GM10266 (cell line): ENCODE data around the gene KCNH2.

Experiments used
- DNase-seq: peaks from one replicate; pipeline ENCODE4 v3.0.0; 2012; ENCODE audit errors: extremely low spot score
- TF ChIP-seq, protein P1 (sequence below): IDR thresholded peaks from 2 replicates; pipeline ENCODE4 v1.5.1; 2012; ENCODE audit warnings: mild to moderate bottlenecking, low read depth; ENCODE audit not compliant: control insufficient read depth, insufficient read depth; ENCODE audit errors: missing control alignments

Gene KCNH2

DNA sequence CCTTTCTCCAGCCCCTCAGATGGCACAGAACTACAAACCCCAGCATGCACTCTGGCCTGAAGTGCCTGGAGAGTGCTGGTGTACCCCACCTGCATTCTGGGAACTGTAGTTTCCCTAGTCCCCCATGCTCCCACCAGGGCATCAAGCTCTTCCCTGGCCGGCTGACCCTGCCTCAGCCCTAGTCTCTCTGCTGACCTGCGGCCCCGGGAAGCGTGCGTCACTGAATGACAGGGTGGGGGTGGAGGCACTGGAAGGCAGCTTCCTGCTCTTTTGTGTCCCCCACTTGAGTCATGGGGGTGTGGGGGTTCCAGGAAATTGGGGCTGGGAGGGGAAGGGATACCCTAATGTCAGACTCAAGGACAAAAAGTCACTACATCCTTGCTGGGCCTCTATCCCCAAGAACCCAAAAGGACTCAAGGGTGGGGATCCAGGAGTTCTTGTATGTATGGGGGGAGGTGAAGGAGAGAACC lies 14.7 kb upstream of the KCNH2 start:
- DNase-seq, result peak; percentile 59
- TF ChIP-seq, protein P1, sequence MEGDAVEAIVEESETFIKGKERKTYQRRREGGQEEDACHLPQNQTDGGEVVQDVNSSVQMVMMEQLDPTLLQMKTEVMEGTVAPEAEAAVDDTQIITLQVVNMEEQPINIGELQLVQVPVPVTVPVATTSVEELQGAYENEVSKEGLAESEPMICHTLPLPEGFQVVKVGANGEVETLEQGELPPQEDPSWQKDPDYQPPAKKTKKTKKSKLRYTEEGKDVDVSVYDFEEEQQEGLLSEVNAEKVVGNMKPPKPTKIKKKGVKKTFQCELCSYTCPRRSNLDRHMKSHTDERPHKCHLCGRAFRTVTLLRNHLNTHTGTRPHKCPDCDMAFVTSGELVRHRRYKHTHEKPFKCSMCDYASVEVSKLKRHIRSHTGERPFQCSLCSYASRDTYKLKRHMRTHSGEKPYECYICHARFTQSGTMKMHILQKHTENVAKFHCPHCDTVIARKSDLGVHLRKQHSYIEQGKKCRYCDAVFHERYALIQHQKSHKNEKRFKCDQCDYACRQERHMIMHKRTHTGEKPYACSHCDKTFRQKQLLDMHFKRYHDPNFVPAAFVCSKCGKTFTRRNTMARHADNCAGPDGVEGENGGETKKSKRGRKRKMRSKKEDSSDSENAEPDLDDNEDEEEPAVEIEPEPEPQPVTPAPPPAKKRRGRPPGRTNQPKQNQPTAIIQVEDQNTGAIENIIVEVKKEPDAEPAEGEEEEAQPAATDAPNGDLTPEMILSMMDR, result no peak

DNA sequence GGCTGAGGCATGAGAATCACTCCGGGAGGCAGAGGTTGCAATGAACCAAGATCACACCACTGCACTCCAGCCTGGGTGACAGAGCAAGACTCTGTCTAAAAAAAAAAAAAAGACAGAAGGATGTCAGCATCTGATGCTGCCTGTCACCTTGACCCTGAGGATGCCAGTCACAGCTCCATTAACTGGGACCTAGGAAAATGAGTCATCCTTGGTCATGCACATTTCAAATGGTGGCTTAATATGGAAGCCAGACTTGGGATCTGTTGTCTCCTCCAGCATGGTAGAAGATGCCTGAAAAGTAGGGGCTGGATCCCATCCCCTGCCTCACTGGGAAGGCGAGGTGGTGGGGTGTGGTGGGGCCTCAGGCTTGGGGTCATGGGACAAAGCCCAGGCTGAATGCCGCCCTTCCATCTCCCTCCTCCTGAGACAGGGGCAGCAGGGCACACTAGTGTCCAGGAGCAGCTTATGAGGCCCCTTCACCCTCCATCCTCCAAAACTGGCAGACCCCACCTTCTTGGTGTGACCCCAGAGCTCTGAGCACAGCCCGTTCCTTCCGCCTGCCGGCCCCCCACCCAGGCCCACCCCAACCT lies 14.0 kb upstream of the KCNH2 start:
- TF ChIP-seq, protein P1, result no peak
- no peak for DNase-seq

DNA sequence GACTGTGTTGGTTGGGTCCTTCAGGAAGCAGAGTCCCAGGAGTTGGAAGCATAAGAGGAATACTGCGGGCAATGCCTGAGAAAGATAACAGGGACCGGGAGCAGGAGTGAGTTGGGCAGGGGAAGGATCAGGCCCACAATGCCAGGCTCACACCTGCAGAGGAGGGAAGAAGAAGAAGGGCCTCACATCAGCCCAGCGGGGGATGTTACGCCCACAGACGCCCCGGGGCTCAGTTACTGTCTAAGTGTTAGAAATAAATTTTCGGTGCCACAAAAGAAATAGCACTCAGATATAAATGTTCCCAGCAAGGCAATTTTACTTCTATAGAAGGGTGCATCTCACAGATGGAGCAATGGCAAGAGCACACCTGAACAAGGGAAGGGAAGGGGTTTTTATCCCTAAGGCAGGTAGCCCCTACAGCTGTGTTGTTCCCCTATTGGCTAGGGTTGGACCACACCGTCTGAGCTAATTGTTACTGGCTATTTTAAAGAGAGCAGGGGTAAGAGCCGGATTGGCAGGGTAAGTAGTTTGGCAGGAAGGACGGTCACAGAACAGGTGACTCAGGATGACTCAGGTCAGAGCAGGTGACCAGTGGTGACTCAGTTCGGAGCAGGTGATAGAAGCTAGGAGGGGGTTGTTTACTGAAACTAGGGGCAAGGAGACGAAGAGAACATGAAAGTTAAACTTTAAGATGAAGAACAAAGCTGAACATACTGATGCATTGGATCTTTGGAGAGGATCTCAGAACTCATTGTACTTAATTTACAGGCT lies 12.5 kb upstream of the KCNH2 start, which contains the start of gene NOS3:
Gene NOS3 (plus strand): TSS at position 602 of the 771 bp plus-strand sequence. CDS start 2,787 bp downstream, outside the sequence.
- no peak for DNase-seq
- TF ChIP-seq, protein P1, result no peak

DNA sequence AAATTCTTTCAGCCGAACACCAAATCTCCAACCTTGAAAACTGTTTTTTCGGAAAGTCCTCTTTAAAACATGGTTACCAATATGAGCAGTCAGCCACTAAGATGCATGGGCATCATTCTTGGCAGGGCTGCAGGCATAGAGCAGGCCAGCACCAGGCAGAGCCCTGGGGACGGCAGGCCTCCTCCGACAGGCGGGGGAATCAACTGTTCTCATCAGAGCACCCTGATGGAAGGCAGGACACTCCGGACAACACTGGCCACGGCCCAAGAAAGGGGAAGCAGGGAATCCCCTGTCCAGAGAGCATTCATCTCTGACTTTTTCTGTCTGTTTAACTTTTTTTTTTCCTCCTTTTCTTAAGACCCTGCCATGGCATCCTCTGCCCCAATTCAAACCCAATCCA lies 11.3 kb upstream of the KCNH2 start:
- TF ChIP-seq, protein P1, result no peak
- DNase-seq, result no peak

DNA sequence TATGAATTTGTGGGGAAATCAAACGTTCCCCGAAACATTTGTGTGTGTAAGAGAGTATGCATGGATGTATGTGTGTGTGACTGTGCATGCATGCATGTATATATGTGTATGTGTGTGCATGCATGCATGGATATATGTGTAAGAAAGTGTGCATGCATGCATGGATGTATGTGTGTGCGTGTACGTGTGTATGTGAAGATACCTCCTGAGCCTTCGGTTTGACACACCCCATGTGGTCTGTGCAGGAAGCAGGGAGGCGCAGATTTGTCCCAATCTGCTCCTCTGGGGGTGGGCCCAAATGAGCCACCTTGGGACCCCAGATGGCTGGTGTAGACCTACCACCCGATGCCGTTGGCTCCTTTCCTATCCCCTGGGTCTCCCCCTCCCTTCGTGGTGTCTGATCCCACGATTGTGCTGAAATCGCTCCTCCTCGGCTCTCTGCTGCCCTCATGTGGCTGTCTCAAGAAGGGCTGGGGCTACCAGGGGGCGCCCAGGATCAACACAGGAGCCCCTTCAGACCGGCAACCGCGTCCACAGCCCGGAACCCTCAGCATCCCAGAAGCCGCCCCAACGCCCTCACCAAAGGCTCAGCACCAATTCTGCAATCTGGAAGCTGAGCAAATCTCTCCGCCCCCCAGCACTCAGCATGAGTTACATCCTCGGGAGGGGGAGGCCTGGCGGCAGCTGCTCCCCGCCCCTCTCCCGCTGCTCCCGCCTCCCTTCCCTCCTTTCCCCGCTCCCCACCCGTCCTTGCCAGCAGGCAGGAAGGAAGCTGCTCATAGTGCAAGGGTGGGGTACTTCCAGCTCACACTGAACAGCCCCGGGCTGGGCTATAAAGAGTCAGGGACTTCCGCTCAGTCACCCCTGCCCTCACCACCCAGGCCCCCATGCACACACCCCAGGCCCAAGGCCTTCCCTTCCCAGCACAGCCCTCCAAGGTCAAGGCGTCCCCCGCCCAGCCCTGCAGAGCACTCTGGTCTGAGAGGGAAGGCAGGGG lies 10.4 kb upstream of the KCNH2 start:
- peak; percentile 83 for DNase-seq
- TF ChIP-seq, protein P1, result peak; percentile 77

DNA sequence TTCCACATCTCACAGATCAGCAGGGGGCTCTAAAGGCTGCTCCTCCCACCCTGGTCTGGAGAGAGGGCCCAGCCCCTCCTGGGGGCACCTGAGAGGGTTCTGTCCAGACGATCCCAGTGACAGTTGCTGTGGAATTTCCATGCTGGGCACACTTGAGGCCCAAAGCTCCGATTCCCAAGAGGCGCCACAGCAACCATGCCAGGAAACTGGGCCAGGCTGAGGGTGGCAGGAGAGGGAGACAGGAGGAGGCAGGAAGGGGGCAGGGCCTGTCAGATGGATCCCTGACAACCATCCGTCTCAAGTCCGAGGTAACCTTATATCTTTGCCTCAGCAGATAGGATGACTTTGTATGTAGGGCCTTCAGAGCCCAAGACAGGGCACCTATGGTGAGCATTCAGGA lies 8.4 kb upstream of the KCNH2 start:
- TF ChIP-seq, protein P1, result no peak
- DNase-seq, result no peak
